SU-DHL-6 (cell line): ENCODE measurements around the gene SERPINA12.

Experiments used
- EZH2phosphoT487 ChIP-seq: fragments of 200-600 bp; sonication (generic), shearing (Covaris generic); conservative IDR thresholded peaks from 2 replicates; pipeline ENCODE4 v1.6.1; 2018; ENCODE audit warnings: mild to moderate bottlenecking, antibody characterized with exemption, low read length, moderate library complexity, mixed read lengths
- TF ChIP-seq, protein P1 (sequence below): fragments of 200-600 bp; sonication (generic); IDR thresholded peaks from one replicate; pipeline ENCODE4 v1.5.1; 2017; ENCODE audit warnings: antibody characterized with exemption, mild to moderate bottlenecking, low read length, moderate library complexity; ENCODE audit not compliant: insufficient read depth, poor library complexity, severe bottlenecking

GRCh38 chr14:94544726-94545125 lies 35.5 kb upstream of the SERPINA12 start:
- TF ChIP-seq, protein P1, sequence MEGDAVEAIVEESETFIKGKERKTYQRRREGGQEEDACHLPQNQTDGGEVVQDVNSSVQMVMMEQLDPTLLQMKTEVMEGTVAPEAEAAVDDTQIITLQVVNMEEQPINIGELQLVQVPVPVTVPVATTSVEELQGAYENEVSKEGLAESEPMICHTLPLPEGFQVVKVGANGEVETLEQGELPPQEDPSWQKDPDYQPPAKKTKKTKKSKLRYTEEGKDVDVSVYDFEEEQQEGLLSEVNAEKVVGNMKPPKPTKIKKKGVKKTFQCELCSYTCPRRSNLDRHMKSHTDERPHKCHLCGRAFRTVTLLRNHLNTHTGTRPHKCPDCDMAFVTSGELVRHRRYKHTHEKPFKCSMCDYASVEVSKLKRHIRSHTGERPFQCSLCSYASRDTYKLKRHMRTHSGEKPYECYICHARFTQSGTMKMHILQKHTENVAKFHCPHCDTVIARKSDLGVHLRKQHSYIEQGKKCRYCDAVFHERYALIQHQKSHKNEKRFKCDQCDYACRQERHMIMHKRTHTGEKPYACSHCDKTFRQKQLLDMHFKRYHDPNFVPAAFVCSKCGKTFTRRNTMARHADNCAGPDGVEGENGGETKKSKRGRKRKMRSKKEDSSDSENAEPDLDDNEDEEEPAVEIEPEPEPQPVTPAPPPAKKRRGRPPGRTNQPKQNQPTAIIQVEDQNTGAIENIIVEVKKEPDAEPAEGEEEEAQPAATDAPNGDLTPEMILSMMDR, result no peak
- TF ChIP-seq EZH2phosphoT487, result no peak
